ENCODE measurements around the gene CYP4V2.

The CYP4V2 gene

GRCh38 chr4:186260117-186260503 lies 68.7 kb downstream of the CYP4V2 start:
- no peak for TF ChIP-seq CTCF (IDR thresholded peaks at IDR 0.05; ENCODE audit: extremely low read depth, missing control alignments)
- DNase-seq (ENCODE audit: low spot score) = no peak
